A549 (cell line): ENCODE data around the gene KIAA0825. TPM values are rescaled to one million over a fixed set of nuclear protein-coding genes. Genes with fewer than 3 reads are reported as not detected.

Source experiments
- ATAC-seq, 2 experiments: fragments of 200-7000 bp in 1 of 2; fragments of >200 bp in 1 of 2; cut with Nextera tagmentation in 1 of 2; cut with Tn5 transposase in 1 of 2; 3 replicates each; pipeline versions ENCODE4 v1.8.0 to v1.9.1; 2018 to 2020; ENCODE audit warnings: mild to moderate bottlenecking in 1 of 2, moderate library complexity in 1 of 2
- CTCF ChIA-PET: fragments of 300-600 bp; sonication (Branson Sonifier 250); formaldehyde crosslinking; extraction: SDS; loops from one replicate; lab custom pipeline; 2021; ENCODE audit warnings: antibody characterized with exemption, inconsistent platforms; lab: Yijun Ruan, JAX
- POLR2A ChIA-PET: fragments of 350-600 bp; formaldehyde crosslinking; extraction: SDS; loops from one replicate; lab custom pipeline; 2021; ENCODE audit warnings: antibody characterized with exemption, inconsistent platforms; lab: Yijun Ruan, JAX
- DNase-seq, 2 experiments: peaks; one replicate each; pipeline versions ENCODE4 v3.0.0 to v3.0.0-alpha.2; 2011 to 2016; ENCODE audit warnings: low read depth in 1 of 2, low spot score in 1 of 2
- FAIRE-seq: peaks from 2 replicates; lab custom pipeline; 2011; peaks lifted over from hg19 to GRCh38; lab: Jason Lieb, UNC
- H3K27ac ChIP-seq, 2 experiments: fragments of >200 bp; sonication (Bioruptor Twin); formaldehyde crosslinking; 3 replicates each; pipeline ENCODE4 v1.5.1; 2016 to 2017
- H3K4me1 ChIP-seq: fragments of >200 bp; sonication (Bioruptor Twin); formaldehyde crosslinking; 3 replicates; pipeline ENCODE4 v1.6.1; 2016
- H3K4me2 ChIP-seq: fragments of >200 bp; sonication (Bioruptor Twin); formaldehyde crosslinking; 3 replicates; pipeline ENCODE4 v1.6.1; 2016
- H3K4me3 ChIP-seq: fragments of >200 bp; sonication (Bioruptor Twin); formaldehyde crosslinking; 3 replicates; pipeline ENCODE4 v1.5.1; 2016
- H3K9me3 ChIP-seq: fragments of >200 bp; sonication (Bioruptor Twin); formaldehyde crosslinking; 3 replicates; pipeline ENCODE4 v1.6.1; 2016
- CBX2 ChIP-seq: fragments of 200-600 bp; sonication (generic); IDR thresholded peaks from 2 replicates; pipeline ENCODE4 v1.6.1; 2016; ENCODE audit warnings: low read depth, mild to moderate bottlenecking, borderline replicate concordance
- CEBPB ChIP-seq, 2 experiments: fragments of >200 bp in 1 of 2; sonication (Bioruptor Twin) in 1 of 2; formaldehyde crosslinking in 1 of 2; IDR thresholded peaks; 2 replicates each; pipeline ENCODE4 v1.6.1; 2012 to 2016
- CHD2 ChIP-seq: fragments of 150-350 bp; IDR thresholded peaks from 2 replicates; pipeline ENCODE4 v1.6.1; 2014; ENCODE audit warnings: low read length; ENCODE audit not compliant: partially characterized antibody
- EP300 ChIP-seq, 2 experiments: fragments of >200 bp; sonication (Bioruptor Twin); formaldehyde crosslinking; IDR thresholded peaks; 2 replicates in 1 of 2; 3 replicates in 1 of 2; pipeline ENCODE4 v1.6.1; 2016 to 2017
- FOSB ChIP-seq: fragments of 250-450 bp; sonication (Bioruptor Pico); IDR thresholded peaks from 2 replicates; pipeline ENCODE4 v1.5.0; 2020; ENCODE audit warnings: mild to moderate bottlenecking, moderate library complexity
- GATA3 ChIP-seq: IDR thresholded peaks from 2 replicates; pipeline ENCODE4 v1.6.1; 2012; ENCODE audit warnings: borderline replicate concordance
- KDM5A ChIP-seq: fragments of 200-600 bp; sonication (generic); IDR thresholded peaks from 2 replicates; pipeline ENCODE4 v1.6.1; 2016; ENCODE audit warnings: antibody characterized with exemption, mild to moderate bottlenecking
- MAFK ChIP-seq: fragments of 450-650 bp; IDR thresholded peaks from 2 replicates; pipeline ENCODE4 v1.6.1; 2014; ENCODE audit not compliant: partially characterized antibody
- MAZ ChIP-seq: fragments of 150-350 bp; IDR thresholded peaks from 2 replicates; pipeline ENCODE4 v1.6.1; 2014; ENCODE audit warnings: antibody characterized with exemption, low read depth, low read length, borderline replicate concordance
- MYC ChIP-seq: IDR thresholded peaks from 2 replicates; pipeline ENCODE4 v1.6.1; 2012; ENCODE audit warnings: mild to moderate bottlenecking, inconsistent platforms, low read length, improper control_type of control experiment, borderline replicate concordance
- POLR2A ChIP-seq: IDR thresholded peaks from 2 replicates; pipeline ENCODE4 v1.6.1; 2012; ENCODE audit warnings: mild to moderate bottlenecking, low read length
- RAD21 ChIP-seq, 2 experiments: fragments of >200 bp in 1 of 2; sonication (Bioruptor Twin) in 1 of 2; formaldehyde crosslinking in 1 of 2; IDR thresholded peaks in 1 of 2; conservative IDR thresholded peaks in 1 of 2; 2 replicates in 1 of 2; 3 replicates in 1 of 2; pipeline ENCODE4 v1.6.1; 2012 to 2018; ENCODE audit warnings: inconsistent platforms in 1 of 2
- RARB ChIP-seq: fragments of 250-450 bp; sonication (Bioruptor Pico); IDR thresholded peaks from 2 replicates; pipeline ENCODE4 v1.8.0; 2021; ENCODE audit warnings: mild to moderate bottlenecking, moderate library complexity
- RFX5 ChIP-seq: fragments of 450-650 bp; IDR thresholded peaks from 2 replicates; pipeline ENCODE4 v1.7.1; 2014; ENCODE audit warnings: antibody characterized with exemption, mild to moderate bottlenecking, moderate library complexity
- SMC3 ChIP-seq: fragments of >200 bp; sonication (Bioruptor Twin); formaldehyde crosslinking; IDR thresholded peaks from 3 replicates; pipeline ENCODE4 v1.6.1; 2018; ENCODE audit warnings: inconsistent platforms
- SREBF2 ChIP-seq: fragments of 450-650 bp; IDR thresholded peaks from 2 replicates; pipeline ENCODE4 v1.6.1; 2014; ENCODE audit warnings: mild to moderate bottlenecking, moderate library complexity
- TFCP2L1 ChIP-seq: fragments of 250-450 bp; sonication (Bioruptor Pico); IDR thresholded peaks from 2 replicates; pipeline ENCODE4 v1.5.0; 2021; ENCODE audit warnings: mild to moderate bottlenecking
- TP53 ChIP-seq: fragments of 250-450 bp; sonication (Bioruptor Pico); IDR thresholded peaks from 2 replicates; pipeline ENCODE4 v1.5.0; 2021; ENCODE audit warnings: mild to moderate bottlenecking, moderate library complexity
- ZC3H11A ChIP-seq: fragments of 450-650 bp; IDR thresholded peaks from 2 replicates; pipeline ENCODE4 v1.6.1; 2014; ENCODE audit warnings: antibody characterized with exemption, mild to moderate bottlenecking
- ZNF302 ChIP-seq: fragments of 250-450 bp; sonication (Bioruptor Pico); IDR thresholded peaks from 2 replicates; pipeline ENCODE4 v1.9.0; 2021; ENCODE audit warnings: inconsistent platforms, mild to moderate bottlenecking, moderate library complexity
- WGBS: methylation state at CpG from one replicate; pipeline ENCODE4 v1.1.6; 2017; ENCODE audit errors: missing lambda C conversion rate; 5-methylcytosine and 5-hydroxymethylcytosine counted together
- polyA plus RNA-seq, 4 experiments: library from polyadenylated mRNA; depleted of rRNA in 3 of 4; stranded (reverse); fragments of >200 nt; fragmentation: RNase III in 1 of 4; extraction: RNeasy Plus Mini Kit Qiagen cat#74134 plus additional on column Dnase treatment in 1 of 4; gene quantifications; 2 replicates in 3 of 4; 3 replicates in 1 of 4; pipeline ENCODE4 v1.2.3, GENCODE V29; 2011 to 2017
- TF ChIP-seq, protein P1 (sequence below): IDR thresholded peaks from 2 replicates; pipeline ENCODE4 v1.6.1; 2012
- TF ChIP-seq, protein P2 (sequence below): IDR thresholded peaks from 2 replicates; pipeline ENCODE4 v1.6.1; 2012; ENCODE audit warnings: low read depth, borderline replicate concordance
- TF ChIP-seq, protein P3 (sequence below): IDR thresholded peaks from 2 replicates; pipeline ENCODE4 v1.6.1; 2012
- TF ChIP-seq, protein P4 (sequence below): fragments of 250-450 bp; sonication (Bioruptor Pico); IDR thresholded peaks from 2 replicates; pipeline ENCODE4 v1.5.0; 2020; ENCODE audit warnings: low read depth, mild to moderate bottlenecking, moderate library complexity
- TF ChIP-seq, protein P5 (sequence below): fragments of >200 bp; sonication (Bioruptor Twin); formaldehyde crosslinking; IDR thresholded peaks from 2 replicates; pipeline ENCODE4 v1.6.1; 2016

KIAA0825 gene
- polyA plus RNA-seq, 2 of the 4 experiments (the other 2 are of a cell fraction), result 0.57 to 0.80 TPM

DNA sequence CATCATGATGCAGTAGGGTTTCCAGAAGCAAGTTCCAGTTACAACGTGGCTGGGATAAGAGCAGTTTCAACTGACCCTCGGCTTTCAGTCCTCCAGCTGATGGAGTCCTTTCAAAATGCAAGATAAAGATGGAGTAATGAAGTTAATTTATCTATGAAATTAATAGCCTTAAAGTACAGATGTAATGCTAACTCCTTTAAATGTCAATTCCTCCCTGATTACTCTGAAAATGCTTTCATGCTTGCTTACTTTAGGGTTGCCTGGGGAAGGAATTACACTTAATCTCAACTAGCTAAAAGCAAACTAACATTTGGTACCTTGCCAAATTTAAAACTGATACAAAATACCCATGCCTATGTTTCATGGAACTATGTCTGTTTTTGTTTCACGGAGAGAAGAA is 178.4 kb downstream of the KIAA0825 start:
- POLR2A ChIA-PET, result no interaction called here
- TF ChIP-seq EP300 (IDR thresholded peaks at IDR 0.05) (no peak), TP53 (CRISPR knock-in tag) (no peak), KDM5A (no peak)
- no peak for FAIRE-seq
- DNase-seq, result no peak
- CTCF ChIA-PET, result no interaction called here
- H3K27ac ChIP-seq, result no peak overlapping the region
- no peak overlapping the region for H3K4me3 ChIP-seq
- no peak overlapping the region for H3K4me2 ChIP-seq
- ATAC-seq, result no peak
- H3K9me3 ChIP-seq, result no peaks in the 10 kb centered on the region
- no peaks in the 10 kb centered on the region for H3K4me1 ChIP-seq
- WGBS, result 37% methylated on average over 3 of the region's 3 CpGs

DNA sequence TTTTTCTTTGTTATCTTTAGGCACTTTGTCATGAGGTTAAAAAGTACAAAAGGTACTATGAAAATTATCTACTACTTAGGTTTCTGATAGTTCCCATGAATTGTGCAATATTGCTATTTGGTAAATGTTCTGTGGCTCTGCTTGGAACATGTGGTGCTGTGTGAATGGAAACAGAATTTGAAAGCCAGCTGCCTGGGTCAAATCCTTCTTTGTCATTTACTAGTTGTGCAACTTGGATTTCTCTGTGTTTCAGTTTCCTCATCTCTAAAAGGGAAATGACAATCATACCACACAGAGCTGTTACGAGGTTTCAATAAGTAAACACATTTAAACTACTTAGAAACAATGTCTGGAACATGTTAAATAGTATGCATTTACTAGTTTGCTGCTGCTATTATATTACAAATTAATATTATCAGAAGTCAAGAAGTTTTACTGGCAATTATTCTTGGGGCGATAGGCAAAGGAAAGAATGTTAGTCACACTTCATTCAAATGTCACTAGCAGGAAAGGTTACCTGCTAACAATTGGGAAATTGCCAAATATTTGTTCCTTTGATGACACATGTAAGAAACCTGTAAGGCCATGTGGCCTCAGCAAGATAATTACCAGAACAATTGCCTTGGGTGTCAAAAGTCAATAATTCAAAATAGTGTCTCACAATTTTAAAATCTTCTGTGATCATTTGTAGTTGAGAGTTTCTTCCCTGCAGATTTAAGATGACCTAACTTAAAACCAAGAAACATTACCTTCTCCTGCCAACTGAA is 184.8 kb downstream of the KIAA0825 start:
- peaks cover 6% of the 10 kb centered on the region; the same call in 1 of the 3 replicates for H3K4me1 ChIP-seq
- no peak for ATAC-seq
- H3K9me3 ChIP-seq, result no peaks in the 10 kb centered on the region
- POLR2A ChIA-PET, result no interaction called here
- DNase-seq, result no peak
- H3K4me2 ChIP-seq, result peak overlapping the region; percentile 28; the same call in 1 of the 3 replicates
- CTCF ChIA-PET, result interaction anchor here (0.7 kb wide), 1 partner anchor 29 kb away, joined by 3 read pairs; no protein-coding TSS in a partner anchor
- H3K4me3 ChIP-seq, result no peak overlapping the region
- no peak for FAIRE-seq
- TF ChIP-seq CEBPB (IDR thresholded peaks at IDR 0.05), result peak in 1 of 2 experiments; percentile 31; a peak in 1 of 4 replicates
- TF ChIP-seq, protein P1, sequence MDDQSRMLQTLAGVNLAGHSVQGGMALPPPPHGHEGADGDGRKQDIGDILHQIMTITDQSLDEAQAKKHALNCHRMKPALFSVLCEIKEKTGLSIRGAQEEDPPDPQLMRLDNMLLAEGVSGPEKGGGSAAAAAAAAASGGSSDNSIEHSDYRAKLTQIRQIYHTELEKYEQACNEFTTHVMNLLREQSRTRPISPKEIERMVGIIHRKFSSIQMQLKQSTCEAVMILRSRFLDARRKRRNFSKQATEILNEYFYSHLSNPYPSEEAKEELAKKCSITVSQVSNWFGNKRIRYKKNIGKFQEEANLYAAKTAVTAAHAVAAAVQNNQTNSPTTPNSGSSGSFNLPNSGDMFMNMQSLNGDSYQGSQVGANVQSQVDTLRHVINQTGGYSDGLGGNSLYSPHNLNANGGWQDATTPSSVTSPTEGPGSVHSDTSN, result no peak
- H3K27ac ChIP-seq, result no peak overlapping the region; a peak in 1 of 6 replicates
- 36% methylated on average over 2 of the region's 2 CpGs for WGBS

DNA sequence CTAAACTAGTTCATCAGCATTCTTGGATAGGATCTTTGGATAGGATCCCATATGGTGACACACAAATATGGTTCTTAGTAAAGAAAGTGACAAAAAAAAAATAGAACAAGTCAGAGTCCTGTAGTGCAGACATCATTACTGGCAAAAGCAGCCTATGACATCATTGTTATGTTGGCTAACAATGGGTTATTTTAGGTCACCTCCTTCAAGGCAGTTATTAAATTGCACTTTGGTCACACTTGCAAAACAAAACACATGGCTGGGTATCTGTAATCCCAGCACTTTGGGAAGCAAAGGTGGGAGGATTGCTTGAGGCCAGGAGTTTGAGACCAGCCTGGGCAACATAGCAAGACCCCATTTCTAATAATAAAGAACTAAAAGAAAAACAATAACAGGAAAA is 185.9 kb downstream of the KIAA0825 start:
- Histone ChIP-seq H3K4me2 (no peak overlapping the region), H3K4me3 (no peak overlapping the region), H3K9me3 (no peaks in the 10 kb centered on the region), H3K27ac (no peak overlapping the region; a peak in 1 of 6 replicates), H3K4me1 (peaks cover 6% of the 10 kb centered on the region; the same call in 1 of the 3 replicates)
- ChIA-PET POLR2A (no interaction called here), CTCF (interaction anchor here (0.7 kb wide), 1 partner anchor 28 kb away, joined by 3 read pairs; no protein-coding TSS in a partner anchor)
- TF ChIP-seq GATA3 (no peak), SREBF2 (no peak), MAZ (no peak), POLR2A (no peak), KDM5A (no peak), MYC (no peak)
- TF ChIP-seq, protein P2, sequence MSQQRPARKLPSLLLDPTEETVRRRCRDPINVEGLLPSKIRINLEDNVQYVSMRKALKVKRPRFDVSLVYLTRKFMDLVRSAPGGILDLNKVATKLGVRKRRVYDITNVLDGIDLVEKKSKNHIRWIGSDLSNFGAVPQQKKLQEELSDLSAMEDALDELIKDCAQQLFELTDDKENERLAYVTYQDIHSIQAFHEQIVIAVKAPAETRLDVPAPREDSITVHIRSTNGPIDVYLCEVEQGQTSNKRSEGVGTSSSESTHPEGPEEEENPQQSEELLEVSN, result no peak
- TF ChIP-seq, protein P3, sequence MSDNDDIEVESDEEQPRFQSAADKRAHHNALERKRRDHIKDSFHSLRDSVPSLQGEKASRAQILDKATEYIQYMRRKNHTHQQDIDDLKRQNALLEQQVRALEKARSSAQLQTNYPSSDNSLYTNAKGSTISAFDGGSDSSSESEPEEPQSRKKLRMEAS, result no peak
- no peak for DNase-seq
- FAIRE-seq, result no peak
- ATAC-seq, result no peak

DNA sequence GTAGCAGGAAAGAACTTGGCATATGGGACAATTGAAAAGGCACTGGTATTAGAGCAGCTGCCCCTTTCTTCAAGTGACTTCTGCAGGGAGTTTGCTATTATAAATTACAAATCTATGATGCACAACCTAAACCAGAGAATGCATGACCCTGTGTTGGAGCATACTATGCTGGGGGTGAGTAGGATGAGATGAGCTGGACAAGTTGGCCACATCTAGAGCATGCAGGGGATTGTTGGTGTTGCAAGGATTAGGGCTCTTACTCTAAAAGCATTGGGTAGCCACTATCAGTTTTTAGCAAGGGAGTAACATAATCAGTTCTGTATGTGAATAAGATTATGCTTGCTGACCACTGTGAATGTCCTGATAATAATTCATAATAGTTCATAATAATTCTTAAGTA is 186.7 kb downstream of the KIAA0825 start:
- ChIA-PET POLR2A (no interaction called here), CTCF (no interaction called here)
- peaks cover 6% of the 10 kb centered on the region; the same call in 1 of the 3 replicates for H3K4me1 ChIP-seq
- ATAC-seq (no peak), FAIRE-seq (no peak), DNase-seq (no peak)
- H3K27ac ChIP-seq, result no peak overlapping the region; a peak in 1 of 6 replicates
- no peaks in the 10 kb centered on the region for H3K9me3 ChIP-seq
- no peak for TF ChIP-seq CBX2
- TF ChIP-seq MAFK, result no peak
- TF ChIP-seq, protein P1, result no peak
- TF ChIP-seq, protein P4, sequence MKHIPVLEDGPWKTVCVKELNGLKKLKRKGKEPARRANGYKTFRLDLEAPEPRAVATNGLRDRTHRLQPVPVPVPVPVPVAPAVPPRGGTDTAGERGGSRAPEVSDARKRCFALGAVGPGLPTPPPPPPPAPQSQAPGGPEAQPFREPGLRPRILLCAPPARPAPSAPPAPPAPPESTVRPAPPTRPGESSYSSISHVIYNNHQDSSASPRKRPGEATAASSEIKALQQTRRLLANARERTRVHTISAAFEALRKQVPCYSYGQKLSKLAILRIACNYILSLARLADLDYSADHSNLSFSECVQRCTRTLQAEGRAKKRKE (CRISPR knock-in tag), result no peak
- no peak for TF ChIP-seq RAD21 (conservative IDR thresholded peaks at IDR 0.05 in 1 of 2, IDR thresholded peaks at IDR 0.05 in 1 of 2)
- no peak for TF ChIP-seq ZNF302 (CRISPR knock-in tag)
- no peak for TF ChIP-seq SMC3
- TF ChIP-seq RFX5, result no peak
- TF ChIP-seq ZC3H11A, result no peak
- no peak for TF ChIP-seq CHD2
- TF ChIP-seq TFCP2L1 (CRISPR knock-in tag), result no peak
- TF ChIP-seq, protein P5, sequence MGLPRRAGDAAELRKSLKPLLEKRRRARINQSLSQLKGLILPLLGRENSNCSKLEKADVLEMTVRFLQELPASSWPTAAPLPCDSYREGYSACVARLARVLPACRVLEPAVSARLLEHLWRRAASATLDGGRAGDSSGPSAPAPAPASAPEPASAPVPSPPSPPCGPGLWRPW, result no peak
- no peak for TF ChIP-seq RARB (CRISPR knock-in tag)
- TF ChIP-seq FOSB (CRISPR knock-in tag), result no peak
- no peak overlapping the region for H3K4me3 ChIP-seq
- H3K4me2 ChIP-seq, result no peak overlapping the region
